NCI-H1092 treated with DMSO at 0.1 percent for 48 hours (cell line): Measurements from ENCODE around the gene TFDP2.
"Not testable (repeated sequence)": the region's sequence is repeated elsewhere in the genome, so short reads cannot be mapped to it uniquely, and the experiment has no call there.

Experiments
- DNase-seq: peaks from one replicate; lab custom pipeline; 2025; lab: John Stamatoyannopoulos, UW

Gene TFDP2

GRCh38 chr3:142127941-142128658, 21.2 kb downstream of the TFDP2 start:
- DNase-seq = no peak

GRCh38 chr3:142124243-142124642, 25.1 kb downstream of the TFDP2 start:
- no peak for DNase-seq

- DNase-seq = peak; percentile 28
Observed at GRCh38 chr3:142120707-142121106, 28.6 kb downstream of the TFDP2 start.

- DNase-seq = no peak
Observed at GRCh38 chr3:142118911-142119310, 30.4 kb downstream of the TFDP2 start.

GRCh38 chr3:142117056-142117851, 32.1 kb downstream of the TFDP2 start:
- no peak for DNase-seq

- DNase-seq = no peak
Observed at GRCh38 chr3:142115867-142116668, 33.3 kb downstream of the TFDP2 start.

- DNase-seq = no peak
Observed at GRCh38 chr3:142112601-142113000, 36.7 kb downstream of the TFDP2 start.

- no peak for DNase-seq
Observed at GRCh38 chr3:142106548-142106947, 42.8 kb downstream of the TFDP2 start.

- DNase-seq = no peak
Observed at GRCh38 chr3:142105991-142106390, 43.4 kb downstream of the TFDP2 start.

- DNase-seq = no peak
Observed at GRCh38 chr3:142104763-142105162, 44.6 kb downstream of the TFDP2 start.

GRCh38 chr3:142098964-142099363, 50.4 kb downstream of the TFDP2 start:
- no peak for DNase-seq

GRCh38 chr3:142097099-142097843, 52.1 kb downstream of the TFDP2 start:
- DNase-seq = no peak

GRCh38 chr3:142095841-142096240, 53.5 kb downstream of the TFDP2 start:
- DNase-seq = no peak

GRCh38 chr3:142088925-142089324, 60.4 kb downstream of the TFDP2 start:
- DNase-seq = not testable (repeated sequence)

- no peak for DNase-seq
Observed at GRCh38 chr3:142088522-142088921, 60.8 kb downstream of the TFDP2 start.

- DNase-seq = no peak
Observed at GRCh38 chr3:142087676-142088075, 61.7 kb downstream of the TFDP2 start.

- DNase-seq = no peak
Observed at GRCh38 chr3:142086581-142087090, 62.7 kb downstream of the TFDP2 start.

GRCh38 chr3:142081178-142081577, 68.2 kb downstream of the TFDP2 start:
- DNase-seq = no peak

GRCh38 chr3:142077859-142078500, 71.4 kb downstream of the TFDP2 start:
- peak; percentile 27 for DNase-seq

GRCh38 chr3:142077155-142077858, 72.0 kb downstream of the TFDP2 start:
- no peak for DNase-seq
